Epithelial cell of prostate (primary cell): ENCODE results near the gene FOXK1.

ENCODE experiments used
- DNase-seq: peaks from one replicate; pipeline ENCODE4 v3.0.0-alpha.2; 2011; ENCODE audit warnings: low read depth, low spot score
- H3K27ac ChIP-seq: fragments of 450-650 bp; 2 replicates; pipeline ENCODE4 v1.5.1; 2017; ENCODE audit warnings: mild to moderate bottlenecking

The FOXK1 gene

GRCh38 chr7:4775848-4776623, 93.9 kb downstream of the FOXK1 start:
- peak overlapping the region; percentile 87 for H3K27ac ChIP-seq
- no peak for DNase-seq

DNA sequence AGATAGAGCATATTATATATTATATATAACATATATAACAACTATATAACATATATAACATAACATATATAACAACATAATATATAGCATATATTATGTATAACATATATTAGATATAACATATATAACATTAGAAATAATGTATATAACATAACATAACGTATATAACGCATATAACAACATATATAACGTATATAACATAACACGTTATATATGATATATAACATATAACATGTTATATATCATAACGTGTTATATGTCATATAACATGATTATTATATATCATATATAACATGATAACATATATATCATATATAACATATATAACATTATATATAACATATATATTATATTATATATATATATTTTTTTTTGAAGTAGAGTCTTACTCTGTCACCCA, 97.0 kb downstream of the FOXK1 start:
- no peak for DNase-seq
- H3K27ac ChIP-seq, result no peak overlapping the region

DNA sequence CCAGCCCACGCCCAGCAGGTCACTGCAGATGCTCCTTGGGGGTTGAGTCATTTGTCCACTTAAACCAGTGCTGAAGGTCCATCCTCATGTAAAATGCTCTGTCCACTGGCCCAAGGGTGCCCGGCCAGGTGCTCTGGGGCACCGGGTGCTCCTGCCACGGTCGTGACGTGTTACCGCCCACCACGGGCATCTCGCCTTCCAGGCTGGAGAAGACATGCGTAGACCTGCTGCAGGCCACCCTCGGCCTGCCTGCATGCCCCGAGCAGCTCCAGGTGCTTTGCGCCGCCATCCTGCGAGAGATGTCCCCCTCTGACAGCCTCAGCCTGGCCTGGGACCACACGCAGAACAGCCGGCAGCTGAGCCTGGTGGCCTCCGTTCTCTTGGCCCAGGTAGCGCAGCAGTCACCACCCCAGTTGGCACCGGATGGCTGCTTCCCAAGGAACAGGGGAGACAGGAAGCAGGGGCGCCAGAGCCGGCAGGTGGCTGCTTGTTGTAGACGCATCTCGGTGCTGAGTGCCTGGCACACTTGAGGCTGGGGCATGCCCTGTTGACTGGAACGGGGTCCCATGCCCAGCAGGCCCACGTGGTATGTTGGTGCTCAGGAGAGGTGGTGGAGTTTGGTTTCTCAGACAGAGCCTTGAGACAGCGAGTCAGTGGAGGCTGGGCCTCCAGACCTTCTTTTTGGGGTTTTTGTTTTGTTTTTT, 99.4 kb downstream of the FOXK1 start:
- H3K27ac ChIP-seq, result no peak overlapping the region
- no peak for DNase-seq

DNA sequence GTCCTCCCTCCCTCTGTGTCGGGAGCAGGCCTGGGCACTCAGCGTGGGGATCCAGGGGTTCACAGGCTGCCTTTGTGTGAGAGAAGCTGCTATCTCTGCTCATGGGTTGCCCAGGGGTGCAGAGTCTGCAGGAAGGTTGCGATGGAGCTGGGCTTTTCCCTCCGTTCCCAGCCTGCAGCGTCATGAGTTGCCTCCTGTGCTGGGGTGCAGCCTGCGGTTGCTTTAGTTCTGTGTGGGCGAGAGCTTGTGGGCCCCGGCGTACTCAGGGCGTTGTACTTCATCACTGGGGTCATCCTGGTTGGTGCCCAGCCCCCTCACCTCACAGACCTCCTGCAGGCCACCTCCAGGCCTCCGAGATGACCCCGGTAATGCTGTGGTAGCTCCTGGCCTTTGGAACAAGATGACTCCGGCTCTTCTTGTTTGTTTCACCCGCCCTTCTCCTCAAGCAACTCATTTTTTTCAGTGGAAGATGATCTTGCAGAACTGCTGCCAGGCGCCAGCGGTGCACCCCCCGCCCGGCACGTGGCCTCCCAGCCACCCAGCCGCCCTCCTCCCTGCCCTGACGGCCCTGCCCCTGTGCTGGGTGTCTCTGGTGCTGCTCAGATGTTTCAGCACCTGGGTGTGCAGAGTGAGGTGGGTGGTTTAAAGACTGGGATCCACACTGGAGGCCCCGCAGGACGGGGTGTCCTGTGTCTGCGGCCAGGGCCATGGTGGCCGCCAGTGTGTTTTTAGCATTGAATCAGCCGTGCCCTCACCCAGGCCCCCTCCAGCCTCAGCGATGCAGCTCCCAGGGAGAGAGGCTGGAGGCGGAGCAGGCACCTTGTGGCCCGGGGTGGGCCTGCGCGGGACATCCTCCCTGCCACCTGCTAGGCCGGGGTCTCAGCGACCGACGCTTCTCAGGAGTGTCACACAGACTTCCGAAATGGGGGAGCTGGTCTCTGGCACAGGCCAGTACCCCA, 100.5 kb downstream of the FOXK1 start:
- no peak for DNase-seq
- H3K27ac ChIP-seq, result no peak overlapping the region

DNA sequence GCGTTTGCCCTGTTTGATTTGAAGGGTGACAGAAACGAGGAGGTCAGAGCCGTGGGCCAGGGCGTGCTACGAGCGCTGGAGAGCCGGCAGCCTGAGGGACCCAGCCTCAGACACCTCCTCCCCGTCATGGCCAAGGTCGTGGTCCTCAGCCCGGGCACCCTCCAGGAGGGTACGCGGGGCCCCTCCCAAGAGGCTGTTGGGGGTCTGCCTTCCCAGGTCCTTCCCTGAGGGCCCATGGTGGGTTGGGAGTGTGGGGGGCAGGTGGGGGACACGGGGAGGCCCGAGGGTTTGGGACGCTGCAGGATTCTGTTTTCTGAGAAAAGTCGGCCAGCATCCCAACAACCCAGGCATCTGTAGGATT, 101.2 kb downstream of the FOXK1 start:
- no peak for DNase-seq
- no peak overlapping the region for H3K27ac ChIP-seq

DNA sequence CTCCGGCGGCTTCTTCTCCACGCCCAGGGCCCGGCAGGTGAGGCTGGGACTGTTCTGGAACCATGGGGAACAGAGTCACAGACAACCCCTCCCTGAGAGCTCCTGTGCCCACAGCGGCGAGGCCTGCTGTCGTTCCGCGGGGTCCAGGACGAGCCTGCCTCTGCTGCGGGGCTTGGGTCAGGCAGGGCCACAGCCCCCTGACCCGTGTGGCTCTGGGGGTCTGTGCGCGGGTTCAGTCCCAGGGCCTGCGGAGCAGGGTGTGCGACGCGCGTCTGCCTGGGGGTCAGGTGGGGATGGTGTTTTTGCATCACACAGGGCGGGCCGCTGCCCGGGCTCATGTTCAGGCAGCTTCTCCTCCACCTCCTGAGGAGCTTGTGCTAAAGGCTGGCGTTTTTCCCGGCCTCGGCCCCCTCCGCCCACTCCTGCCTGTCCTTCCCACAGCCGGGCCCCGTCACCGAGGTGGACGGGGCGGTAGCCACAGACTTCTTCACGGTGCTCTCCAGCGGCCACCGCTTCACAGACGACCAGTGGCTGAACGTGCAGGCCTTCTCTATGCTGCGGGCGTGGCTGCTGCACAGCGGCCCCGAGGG, 101.8 kb downstream of the FOXK1 start:
- no peak overlapping the region for H3K27ac ChIP-seq
- DNase-seq, result no peak

DNA sequence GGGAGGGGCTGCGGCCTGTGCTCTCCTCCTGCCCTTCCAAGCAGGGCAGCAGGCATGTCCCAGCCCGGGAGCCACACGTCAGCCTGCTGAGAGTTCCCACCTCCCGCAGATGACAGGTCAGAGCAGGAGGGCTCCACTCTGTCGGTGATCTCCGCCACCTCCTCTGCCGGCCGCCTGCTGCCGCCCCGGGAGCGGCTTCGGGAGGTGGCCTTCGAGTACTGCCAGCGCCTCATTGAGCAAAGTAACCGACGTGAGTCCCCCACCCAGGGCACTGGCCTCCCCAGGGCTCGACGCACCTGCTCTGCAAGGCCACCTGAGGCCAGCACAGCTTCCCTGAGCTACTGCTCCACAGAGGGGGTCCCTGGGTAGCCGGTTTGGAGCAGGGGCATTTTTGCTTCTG, 102.7 kb downstream of the FOXK1 start:
- no peak for DNase-seq
- no peak overlapping the region for H3K27ac ChIP-seq

DNA sequence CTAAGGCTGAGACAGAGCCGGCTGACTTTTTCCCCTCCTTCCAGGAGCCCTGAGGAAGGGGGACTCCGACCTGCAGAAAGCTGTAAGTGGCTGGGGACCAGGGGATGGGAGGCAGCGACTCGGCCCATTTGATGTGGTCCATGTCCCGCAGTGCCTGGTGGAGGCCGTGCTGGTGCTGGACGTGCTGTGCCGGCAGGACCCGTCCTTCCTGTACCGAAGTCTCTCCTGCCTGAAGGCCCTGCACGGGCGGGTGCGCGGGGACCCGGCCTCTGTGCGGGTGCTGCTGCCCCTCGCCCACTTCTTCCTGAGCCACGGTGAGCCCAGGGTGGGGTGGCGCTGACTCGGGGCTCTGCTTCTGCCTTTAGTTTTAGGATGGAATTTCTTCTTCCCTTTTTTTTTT, 103.3 kb downstream of the FOXK1 start:
- no peak overlapping the region for H3K27ac ChIP-seq
- no peak for DNase-seq

GRCh38 chr7:4786015-4786414, 103.9 kb downstream of the FOXK1 start:
- H3K27ac ChIP-seq, result no peak overlapping the region
- no peak for DNase-seq

- no peak overlapping the region for H3K27ac ChIP-seq
- no peak for DNase-seq
Observed at GRCh38 chr7:4787541-4787940, 105.4 kb downstream of the FOXK1 start.

GRCh38 chr7:4787947-4788626, 106.0 kb downstream of the FOXK1 start:
- DNase-seq, result no peak
- H3K27ac ChIP-seq, result no peak overlapping the region

GRCh38 chr7:4788627-4789189, 106.6 kb downstream of the FOXK1 start:
- no peak for DNase-seq
- H3K27ac ChIP-seq, result no peak overlapping the region

GRCh38 chr7:4789194-4790077, 107.3 kb downstream of the FOXK1 start:
- DNase-seq, result no peak
- no peak overlapping the region for H3K27ac ChIP-seq

DNA sequence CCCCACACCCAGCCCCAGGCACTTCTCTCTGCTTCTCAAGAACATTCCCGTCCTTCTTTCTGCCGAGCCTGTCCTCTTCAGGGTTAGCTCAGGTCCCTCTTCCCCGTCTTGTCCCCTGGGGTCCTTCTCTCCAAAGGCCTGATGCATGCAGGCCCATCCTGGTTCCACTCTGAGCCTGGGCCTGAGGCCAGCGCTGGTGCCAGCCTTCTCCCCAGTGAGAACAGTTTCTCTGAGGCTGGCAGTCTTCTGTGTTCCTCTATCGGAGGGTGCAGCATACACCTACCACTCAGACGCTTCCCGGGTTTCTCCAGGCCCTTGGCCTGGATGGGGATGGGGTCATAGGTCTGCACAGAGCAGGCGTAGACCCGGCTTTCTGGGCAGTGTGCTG, 108.0 kb downstream of the FOXK1 start:
- no peak for DNase-seq
- no peak overlapping the region for H3K27ac ChIP-seq

DNA sequence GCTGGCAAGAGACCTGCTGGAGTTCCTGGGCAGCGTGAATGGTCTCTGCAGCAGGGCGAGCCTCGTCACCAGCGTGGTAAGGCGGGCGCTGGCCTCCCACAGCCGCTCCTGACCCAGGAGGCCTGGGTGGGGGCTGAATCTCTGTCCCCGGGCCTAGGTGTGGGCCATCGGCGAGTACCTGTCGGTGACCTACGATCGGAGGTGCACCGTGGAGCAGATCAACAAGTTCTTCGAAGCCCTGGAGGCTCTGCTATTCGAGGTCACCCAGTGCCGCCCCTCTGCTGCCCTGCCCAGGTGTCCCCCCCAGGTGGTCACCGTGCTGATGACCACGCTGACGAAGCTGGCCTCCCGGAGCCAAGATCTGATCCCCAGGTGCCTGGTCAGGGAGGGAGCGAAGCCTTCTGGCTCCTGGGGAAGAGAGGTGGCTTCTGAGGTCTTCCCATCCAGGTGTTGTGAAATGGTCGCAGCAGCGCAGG, 108.5 kb downstream of the FOXK1 start:
- H3K27ac ChIP-seq, result no peak overlapping the region
- no peak for DNase-seq

- DNase-seq, result no peak
- H3K27ac ChIP-seq, result no peak overlapping the region
Observed at GRCh38 chr7:4791101-4791737, 109.1 kb downstream of the FOXK1 start.

GRCh38 chr7:4791738-4792536, 109.8 kb downstream of the FOXK1 start:
- no peak for DNase-seq
- no peak overlapping the region for H3K27ac ChIP-seq
